Measurements from ENCODE around the gene RUFY1.

RUFY1 gene

DNA sequence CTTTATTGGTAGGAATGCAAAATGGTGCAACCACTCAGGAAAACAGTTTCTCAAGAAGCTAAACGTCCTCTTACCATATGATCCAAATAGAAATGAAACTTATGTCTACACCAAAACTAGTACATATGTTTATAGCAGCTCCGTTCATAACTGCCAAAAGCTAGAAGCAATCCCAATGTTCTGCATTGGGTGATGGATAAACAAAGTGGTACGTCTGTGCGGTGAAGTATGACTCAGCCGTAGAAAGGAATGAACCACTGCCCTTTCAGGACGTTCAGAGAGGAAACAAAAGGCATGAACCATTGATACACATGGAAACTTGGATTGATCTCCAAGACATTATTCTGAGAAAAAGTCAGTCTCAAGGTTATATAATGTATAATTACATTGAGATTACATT lies 45.6 kb downstream of the RUFY1 start:
- Histone ChIP-seq H3K4me3 (no peak overlapping the region), H3K27ac (no peak overlapping the region), H3K9me3 (ENCODE audit: low read depth, low read length) (no peaks in the 10 kb centered on the region), H3K9ac (ENCODE audit: insufficient read length) (no peak overlapping the region), H3K36me3 (ENCODE audit: insufficient read depth, low read length) (peaks cover 72% of the 10 kb centered on the region)
- DNase-seq (ENCODE audit: low read depth, low spot score): no peak
- TF ChIP-seq EZH2 (IDR thresholded peaks at IDR 0.05) (no peak), FOXP2 (optimal IDR thresholded peaks at IDR 0.05; ENCODE audit: control extremely low read depth, extremely low read length, insufficient read depth) (no peak), POLR2AphosphoS5 (IDR thresholded peaks at IDR 0.05; ENCODE audit: borderline replicate concordance, low read depth, low read length) (no peak)

DNA sequence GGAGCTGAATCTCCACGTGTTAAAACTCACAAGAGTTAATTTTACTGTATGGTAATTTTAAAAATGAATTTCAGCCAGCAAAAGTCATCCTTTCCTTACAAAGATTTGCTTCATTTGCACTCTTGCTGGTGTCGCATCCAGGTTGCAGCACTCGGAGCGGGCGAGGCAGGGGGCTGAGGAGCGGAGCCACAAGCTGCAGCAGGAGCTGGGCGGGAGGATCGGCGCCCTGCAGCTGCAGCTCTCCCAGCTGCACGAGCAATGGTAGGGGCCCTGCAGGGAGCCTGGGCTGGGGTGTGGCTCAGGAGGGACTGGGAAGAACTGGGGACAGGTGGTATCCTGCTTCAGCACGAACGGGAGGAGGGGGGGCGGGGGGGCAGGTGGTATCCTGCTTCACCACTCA lies 46.1 kb downstream of the RUFY1 start:
- TF ChIP-seq FOXP2 (optimal IDR thresholded peaks at IDR 0.05; ENCODE audit: control extremely low read depth, extremely low read length, insufficient read depth): no peak
- TF ChIP-seq EZH2 (IDR thresholded peaks at IDR 0.05): no peak
- no peak for TF ChIP-seq POLR2AphosphoS5 (IDR thresholded peaks at IDR 0.05; ENCODE audit: borderline replicate concordance, low read depth, low read length)
- no peak overlapping the region for H3K9ac ChIP-seq (ENCODE audit: insufficient read length)
- DNase-seq (ENCODE audit: low read depth, low spot score): no peak

DNA sequence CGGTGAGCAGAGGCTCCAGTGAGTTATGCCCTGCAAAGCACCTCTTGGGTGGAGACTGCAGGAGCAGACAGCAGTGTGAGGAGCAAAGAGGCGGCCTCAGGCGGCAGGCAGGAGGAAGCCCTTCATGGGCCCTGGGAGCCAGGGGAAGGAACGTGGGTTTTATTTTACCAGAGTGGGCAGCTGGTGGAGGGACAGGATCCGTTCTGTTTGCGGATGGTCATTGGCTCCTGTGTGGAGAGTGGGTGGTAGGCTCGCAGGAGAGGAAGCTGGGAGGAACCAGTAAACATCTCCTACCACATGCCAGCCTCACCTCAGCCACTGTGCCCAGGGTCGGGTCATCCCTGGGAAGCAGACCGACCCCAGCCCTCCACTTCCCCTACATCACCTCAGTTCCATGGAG lies 48.7 kb downstream of the RUFY1 start:
- no peak overlapping the region for H3K4me3 ChIP-seq
- H3K36me3 ChIP-seq (ENCODE audit: insufficient read depth, low read length): peaks cover 63% of the 10 kb centered on the region
- H3K27ac ChIP-seq: no peak overlapping the region
- no peak overlapping the region for H3K9ac ChIP-seq (ENCODE audit: insufficient read length)
- DNase-seq (ENCODE audit: low read depth, low spot score): no peak
- no peaks in the 10 kb centered on the region for H3K9me3 ChIP-seq (ENCODE audit: low read depth, low read length)
- TF ChIP-seq FOXP2 (optimal IDR thresholded peaks at IDR 0.05; ENCODE audit: control extremely low read depth, extremely low read length, insufficient read depth) (no peak), POLR2AphosphoS5 (IDR thresholded peaks at IDR 0.05; ENCODE audit: borderline replicate concordance, low read depth, low read length) (no peak), EZH2 (IDR thresholded peaks at IDR 0.05) (no peak)

More for the DNA sequence above, 46.1 kb downstream of the RUFY1 start:
- Histone ChIP-seq H3K4me3 (no peak overlapping the region), H3K27ac (no peak overlapping the region), H3K36me3 (ENCODE audit: insufficient read depth, low read length) (peaks cover 74% of the 10 kb centered on the region), H3K9me3 (ENCODE audit: low read depth, low read length) (no peaks in the 10 kb centered on the region)

DNA sequence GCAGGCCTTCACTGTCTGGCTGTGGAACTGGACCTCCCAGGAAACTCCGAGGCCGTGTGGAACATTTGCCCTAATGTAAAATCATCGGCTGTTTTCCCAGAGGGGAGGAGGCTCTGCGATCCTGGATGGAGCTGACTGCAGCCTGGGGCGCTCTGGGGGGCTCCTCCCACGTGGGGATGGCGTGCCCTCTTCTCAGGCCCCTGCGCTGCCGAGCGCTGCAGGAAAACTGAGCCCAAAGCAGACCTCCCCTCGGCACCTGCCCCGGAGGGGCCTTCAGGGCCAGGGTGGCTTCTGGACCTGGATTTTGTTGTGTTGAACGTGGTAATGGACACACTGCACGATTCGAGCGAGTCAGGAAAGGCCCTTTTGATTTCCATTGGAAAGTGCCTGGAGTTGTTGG lies 49.2 kb downstream of the RUFY1 start:
- H3K9me3 ChIP-seq (ENCODE audit: low read depth, low read length): no peaks in the 10 kb centered on the region
- no peak overlapping the region for H3K9ac ChIP-seq (ENCODE audit: insufficient read length)
- DNase-seq (ENCODE audit: low read depth, low spot score): no peak
- H3K36me3 ChIP-seq (ENCODE audit: insufficient read depth, low read length): peaks cover 60% of the 10 kb centered on the region
- no peak overlapping the region for H3K4me3 ChIP-seq
- TF ChIP-seq EZH2 (IDR thresholded peaks at IDR 0.05) (no peak), FOXP2 (optimal IDR thresholded peaks at IDR 0.05; ENCODE audit: control extremely low read depth, extremely low read length, insufficient read depth) (no peak), POLR2AphosphoS5 (IDR thresholded peaks at IDR 0.05; ENCODE audit: borderline replicate concordance, low read depth, low read length) (no peak)
- no peak overlapping the region for H3K27ac ChIP-seq

DNA sequence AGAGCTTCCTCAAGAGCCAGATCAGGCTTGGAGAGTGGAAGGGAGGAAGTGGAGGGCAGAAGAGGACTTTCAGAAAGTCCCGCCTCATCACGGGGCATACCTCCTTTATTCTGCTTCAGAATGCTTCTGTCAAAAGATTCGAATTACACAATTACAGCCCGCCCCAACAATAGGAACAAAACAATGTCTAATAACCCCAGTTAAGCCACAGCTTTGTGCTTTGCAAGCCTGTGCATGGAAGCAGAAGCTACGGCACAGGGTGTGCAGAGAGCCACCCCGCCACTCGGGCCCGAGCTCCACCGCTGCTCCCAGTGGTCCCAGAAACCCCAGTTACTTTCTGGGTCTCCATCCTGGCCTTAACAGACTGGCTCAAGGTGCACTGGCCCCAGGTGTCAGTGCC lies 49.6 kb downstream of the RUFY1 start:
- no peak for TF ChIP-seq FOXP2 (optimal IDR thresholded peaks at IDR 0.05; ENCODE audit: control extremely low read depth, extremely low read length, insufficient read depth)
- TF ChIP-seq EZH2 (IDR thresholded peaks at IDR 0.05): no peak
- TF ChIP-seq POLR2AphosphoS5 (IDR thresholded peaks at IDR 0.05; ENCODE audit: borderline replicate concordance, low read depth, low read length): no peak

DNA sequence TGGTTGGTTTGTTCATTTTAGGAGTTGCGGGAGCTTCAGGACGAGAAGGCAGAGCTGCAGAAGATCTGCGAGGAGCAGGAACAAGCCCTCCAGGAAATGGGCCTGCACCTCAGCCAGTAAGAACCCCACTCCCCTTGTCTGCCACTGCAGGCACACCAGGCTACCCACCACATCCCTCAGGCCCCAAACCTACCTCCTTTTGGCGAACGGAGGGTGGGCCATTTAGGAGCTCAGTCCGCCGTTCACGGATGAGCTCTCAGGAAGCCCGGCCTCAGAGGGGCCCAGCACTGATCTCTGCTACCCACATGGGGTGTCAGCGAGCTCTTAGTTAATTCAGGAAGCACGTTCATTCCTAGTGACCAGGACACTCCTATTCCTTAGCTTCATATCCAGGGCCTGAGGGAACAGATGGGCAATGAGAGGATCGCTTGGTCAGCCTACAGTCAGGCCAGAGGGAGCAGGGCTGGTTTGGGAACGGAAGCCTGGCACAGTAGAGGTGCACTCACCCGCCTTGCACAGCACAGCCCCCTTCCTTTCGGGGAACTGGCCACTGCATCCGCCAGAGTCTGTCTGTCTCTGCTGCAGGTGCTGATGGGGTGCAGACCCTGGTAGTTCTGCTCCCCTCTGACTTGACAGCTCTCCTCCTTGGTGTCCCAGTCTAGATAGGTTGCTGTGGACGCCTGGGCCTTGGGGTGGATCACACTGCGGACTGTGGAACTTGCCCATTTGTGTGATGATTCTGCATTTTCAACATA lies 51.7 kb downstream of the RUFY1 start:
- no peaks in the 10 kb centered on the region for H3K9me3 ChIP-seq (ENCODE audit: low read depth, low read length)
- no peak overlapping the region for H3K4me3 ChIP-seq
- no peak overlapping the region for H3K27ac ChIP-seq
- no peak for DNase-seq (ENCODE audit: low read depth, low spot score)
- H3K9ac ChIP-seq (ENCODE audit: insufficient read length): no peak overlapping the region
- TF ChIP-seq POLR2AphosphoS5 (IDR thresholded peaks at IDR 0.05; ENCODE audit: borderline replicate concordance, low read depth, low read length) (no peak), FOXP2 (optimal IDR thresholded peaks at IDR 0.05; ENCODE audit: control extremely low read depth, extremely low read length, insufficient read depth) (no peak), EZH2 (IDR thresholded peaks at IDR 0.05) (no peak)
- peaks cover 45% of the 10 kb centered on the region for H3K36me3 ChIP-seq (ENCODE audit: insufficient read depth, low read length)

More for the DNA sequence above, 49.6 kb downstream of the RUFY1 start:
- Histone ChIP-seq H3K9ac (ENCODE audit: insufficient read length) (no peak overlapping the region), H3K27ac (no peak overlapping the region), H3K36me3 (ENCODE audit: insufficient read depth, low read length) (peaks cover 55% of the 10 kb centered on the region), H3K4me3 (no peak overlapping the region), H3K9me3 (ENCODE audit: low read depth, low read length) (no peaks in the 10 kb centered on the region)
- no peak for DNase-seq (ENCODE audit: low read depth, low spot score)

DNA sequence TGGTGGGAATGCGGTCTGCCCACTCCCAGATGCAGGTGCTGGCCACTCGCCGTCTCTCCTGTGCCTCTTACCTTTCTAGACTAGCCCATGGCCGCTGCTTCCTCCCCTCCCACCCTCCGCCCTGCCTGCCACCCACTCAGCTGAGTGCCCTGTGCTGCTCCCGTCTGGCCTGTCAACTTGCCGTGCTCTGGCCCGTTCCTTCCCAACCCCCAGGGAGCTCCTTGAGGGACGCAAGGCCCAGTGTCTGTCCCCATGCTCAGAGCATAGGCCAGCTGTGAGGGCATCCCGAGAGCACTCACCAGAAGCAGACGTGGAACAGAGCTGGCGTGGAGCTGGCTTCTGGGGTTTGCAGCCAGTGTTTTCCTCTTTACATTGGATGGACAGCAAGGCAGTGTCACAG lies 53.0 kb downstream of the RUFY1 start:
- Histone ChIP-seq H3K9ac (ENCODE audit: insufficient read length) (no peak overlapping the region), H3K36me3 (ENCODE audit: insufficient read depth, low read length) (peaks cover 49% of the 10 kb centered on the region), H3K4me3 (no peak overlapping the region), H3K9me3 (ENCODE audit: low read depth, low read length) (no peaks in the 10 kb centered on the region), H3K27ac (no peak overlapping the region)
- TF ChIP-seq EZH2 (IDR thresholded peaks at IDR 0.05) (no peak), POLR2AphosphoS5 (IDR thresholded peaks at IDR 0.05; ENCODE audit: borderline replicate concordance, low read depth, low read length) (no peak), FOXP2 (optimal IDR thresholded peaks at IDR 0.05; ENCODE audit: control extremely low read depth, extremely low read length, insufficient read depth) (no peak)
- DNase-seq (ENCODE audit: low read depth, low spot score): no peak

DNA sequence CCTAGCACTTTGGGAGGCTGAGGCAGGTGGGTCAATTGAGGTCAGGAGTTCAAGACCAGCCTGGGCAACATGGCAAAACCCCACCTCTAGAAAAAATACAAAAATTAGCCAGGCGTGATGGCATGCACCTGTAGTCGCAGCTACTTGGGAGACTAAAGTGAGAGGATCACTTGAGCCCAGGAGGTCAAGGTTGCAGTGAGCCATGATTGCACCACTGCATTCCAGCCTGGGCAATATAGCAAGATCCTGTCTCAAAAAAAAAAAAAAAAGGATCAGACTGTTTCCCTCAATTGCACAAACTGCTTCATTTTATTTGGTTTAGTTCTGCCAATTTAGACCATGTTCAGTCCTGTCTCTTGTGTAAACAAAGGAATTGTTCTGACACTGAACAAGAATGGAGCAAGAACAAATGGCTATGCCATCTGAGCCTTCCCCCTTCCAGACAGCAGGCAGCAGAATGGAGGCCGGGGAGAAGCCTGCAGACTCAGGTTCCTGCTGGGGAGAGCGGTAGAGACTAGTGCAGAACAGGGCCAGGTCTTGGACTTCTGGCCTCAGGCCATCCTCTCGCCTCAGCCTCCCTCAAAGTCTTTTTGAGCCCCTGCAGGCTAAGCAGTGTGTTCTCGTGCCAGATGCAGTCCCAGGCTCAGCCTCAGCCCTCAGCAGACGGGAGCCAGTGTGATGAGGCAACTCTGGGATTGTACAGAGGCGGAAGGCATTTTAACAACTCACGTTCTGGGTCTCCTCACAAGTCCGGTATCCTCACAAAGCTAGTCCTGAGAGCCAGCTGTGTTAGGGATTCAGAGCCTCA lies 54.9 kb downstream of the RUFY1 start:
- Histone ChIP-seq H3K4me3 (no peak overlapping the region), H3K9me3 (ENCODE audit: low read depth, low read length) (no peaks in the 10 kb centered on the region), H3K36me3 (ENCODE audit: insufficient read depth, low read length) (peaks cover 44% of the 10 kb centered on the region), H3K9ac (ENCODE audit: insufficient read length) (no peak overlapping the region), H3K27ac (peak overlapping the region; percentile 46)
- no peak for DNase-seq (ENCODE audit: low read depth, low spot score)
- TF ChIP-seq EZH2 (IDR thresholded peaks at IDR 0.05) (no peak), FOXP2 (optimal IDR thresholded peaks at IDR 0.05; ENCODE audit: control extremely low read depth, extremely low read length, insufficient read depth) (no peak), POLR2AphosphoS5 (IDR thresholded peaks at IDR 0.05; ENCODE audit: borderline replicate concordance, low read depth, low read length) (no peak)

Measured in SK-N-MC (cell line).